Hypothalamus (tissue), 51 donors: ENCODE results near the gene PTRH1.

Experiments
- DNase-seq, 51 donors: peaks; one replicate each; lab custom pipeline; 2025; lab: John Stamatoyannopoulos, UW

The PTRH1 gene

GRCh38 chr9:127700594-127701255 is 14.7 kb downstream of the PTRH1 start:
- DNase-seq: no peak

DNA sequence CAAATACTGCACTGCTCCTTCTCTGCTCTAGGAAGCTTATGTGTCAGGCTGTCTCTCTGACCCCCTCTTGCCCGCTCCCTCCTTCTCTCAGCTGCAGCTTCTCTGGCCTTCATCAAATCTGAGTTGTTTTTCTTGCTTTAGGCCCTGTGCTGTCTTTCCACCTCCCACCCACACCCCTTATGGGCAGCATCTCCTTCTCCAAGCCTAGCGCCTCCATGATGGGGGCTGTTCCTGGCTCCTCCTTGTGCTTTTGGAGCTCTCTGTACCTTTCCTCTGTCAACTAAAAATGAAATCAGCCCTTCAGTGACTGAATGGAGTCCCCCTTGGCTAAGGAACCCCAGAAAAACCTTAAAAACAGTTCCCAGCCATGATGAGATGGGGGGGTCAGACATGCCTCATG is 15.3 kb downstream of the PTRH1 start:
- peak in 1 of 51 donors; percentile 48 for DNase-seq

DNA sequence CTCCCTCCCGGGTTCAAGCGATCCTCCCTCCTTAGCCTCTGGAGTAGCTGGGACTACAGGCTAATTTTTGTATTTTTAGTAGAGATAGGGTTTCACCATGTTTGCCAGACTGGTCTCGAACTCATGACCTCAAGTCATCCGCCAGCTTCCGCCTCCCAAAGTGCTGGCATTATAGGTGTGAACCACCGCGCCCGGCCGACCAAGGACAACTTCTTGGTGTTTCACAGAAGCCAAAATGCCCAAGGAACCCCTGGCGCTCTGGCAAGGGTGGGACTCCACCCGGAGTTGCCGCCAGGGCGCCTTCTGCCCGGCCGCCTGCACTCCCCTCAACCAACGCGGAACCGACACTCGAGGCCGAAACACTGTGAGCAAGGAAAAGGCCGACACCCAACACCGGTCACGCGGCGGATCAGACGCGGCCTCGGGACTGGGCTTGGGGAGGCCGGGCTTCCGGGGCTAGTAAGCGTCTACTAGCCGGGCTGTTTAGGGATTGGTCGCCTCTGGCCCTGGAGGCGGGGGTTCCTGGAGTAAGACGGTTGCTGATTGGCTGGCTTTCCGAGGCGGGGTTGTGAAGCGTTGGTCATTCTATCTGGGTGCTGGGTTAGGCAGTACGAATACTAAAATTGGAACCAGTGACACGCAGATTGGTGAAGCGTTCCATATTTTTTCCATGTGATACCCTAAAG is 16.3 kb downstream of the PTRH1 start:
- peak; percentile 33 to 98 (median 93) for DNase-seq

DNA sequence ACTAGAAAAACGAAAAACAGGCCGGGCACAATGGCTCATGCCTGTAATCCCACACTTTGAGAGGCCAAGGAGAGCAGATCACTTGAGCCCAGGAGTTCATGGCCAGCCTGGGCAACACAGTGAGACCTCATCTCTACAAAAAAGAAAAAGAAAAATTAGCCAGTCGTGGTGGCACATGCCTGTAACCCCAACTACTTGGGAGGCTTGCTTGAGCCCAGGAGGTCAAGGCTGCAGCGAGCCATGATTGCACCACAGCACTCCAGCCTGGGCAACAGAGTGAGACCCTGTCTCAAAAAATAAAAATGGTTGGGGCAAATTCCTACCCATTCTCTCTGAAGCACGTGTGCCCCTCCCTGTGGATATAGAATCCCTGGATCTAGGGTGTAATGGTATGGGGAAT is 17.1 kb downstream of the PTRH1 start:
- DNase-seq: no peak

DNA sequence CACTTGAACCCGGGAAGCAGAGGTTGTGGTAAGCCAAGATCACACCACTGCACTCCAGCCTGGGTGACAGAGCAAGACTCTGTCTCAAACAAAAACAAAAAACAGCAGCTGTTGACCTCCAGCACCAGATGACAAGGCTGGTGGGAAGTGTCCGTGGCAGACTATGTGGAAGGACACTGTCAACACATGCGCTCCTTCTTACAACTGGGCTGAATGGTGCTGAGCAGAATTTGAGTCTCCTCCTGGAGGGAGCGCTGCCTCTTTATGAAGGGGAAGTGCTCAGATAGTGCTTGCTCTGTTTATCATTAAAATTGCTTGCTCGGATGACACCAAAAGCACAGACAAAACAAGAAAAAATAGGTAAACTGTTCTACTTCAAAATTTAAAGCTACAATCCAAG is 17.9 kb downstream of the PTRH1 start:
- no peak for DNase-seq

DNA sequence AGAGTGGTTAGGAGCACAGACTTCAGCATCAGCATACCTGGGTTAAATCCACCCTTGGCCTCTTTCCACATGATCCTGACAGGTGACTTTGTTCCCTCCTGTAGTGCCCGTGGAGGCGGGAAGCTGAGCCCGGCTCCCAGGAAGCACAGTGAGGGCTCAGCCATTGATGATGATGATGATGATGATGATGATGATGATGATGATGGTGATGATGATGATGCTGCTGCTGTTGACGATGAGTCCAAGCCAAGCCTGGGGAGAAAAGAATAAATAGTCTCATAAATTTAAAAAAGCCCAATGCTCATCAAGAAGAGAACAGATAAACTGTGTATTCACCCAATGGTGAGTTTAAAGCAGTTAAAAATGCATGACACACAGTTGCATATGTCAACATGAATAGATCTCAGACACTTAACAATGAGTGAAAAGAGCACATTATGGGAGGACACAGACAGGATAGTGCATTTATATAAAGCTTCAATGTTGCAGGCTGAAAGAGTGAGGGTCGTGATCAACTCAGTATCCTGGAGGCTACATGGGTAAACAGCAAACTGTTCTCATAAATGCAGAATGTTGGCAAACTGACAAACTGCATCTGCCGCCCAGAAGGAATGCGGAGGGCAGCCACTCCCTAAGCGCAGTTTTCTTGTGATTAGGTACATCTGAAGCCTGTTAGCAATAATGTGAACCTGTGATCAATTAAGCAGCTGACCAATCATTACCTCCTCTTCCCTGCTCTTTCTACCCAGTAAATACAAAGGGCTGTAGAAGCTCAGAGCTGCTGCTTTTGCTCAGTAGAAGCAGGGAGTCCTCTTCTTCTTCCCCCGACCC is 20.4 kb downstream of the PTRH1 start:
- DNase-seq: no peak

DNA sequence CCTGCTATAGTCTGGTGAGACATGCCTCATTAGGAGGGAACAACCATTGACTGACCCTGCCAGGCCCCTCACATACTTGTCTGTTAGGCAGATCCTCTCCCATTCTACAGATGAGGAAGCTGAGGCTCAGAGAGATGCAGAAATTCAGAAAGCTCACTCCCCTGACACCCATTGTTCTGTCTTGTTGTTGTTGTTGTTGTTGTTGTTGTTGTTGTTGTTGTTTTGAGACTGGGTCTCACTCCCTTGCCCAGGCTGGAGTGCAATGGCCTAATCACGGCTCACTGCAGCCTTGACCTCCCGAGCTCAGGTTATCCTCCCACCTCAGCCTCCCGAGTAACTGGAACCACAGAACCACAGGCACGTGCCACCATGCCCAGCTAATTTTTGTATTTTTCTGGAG is 21.8 kb downstream of the PTRH1 start:
- no peak for DNase-seq

- peak in 2 of 51 donors; percentile 37 to 56 for DNase-seq
These were observed 22.3 kb downstream of the PTRH1 start for GRCh38 chr9:127693143-127693542.

DNA sequence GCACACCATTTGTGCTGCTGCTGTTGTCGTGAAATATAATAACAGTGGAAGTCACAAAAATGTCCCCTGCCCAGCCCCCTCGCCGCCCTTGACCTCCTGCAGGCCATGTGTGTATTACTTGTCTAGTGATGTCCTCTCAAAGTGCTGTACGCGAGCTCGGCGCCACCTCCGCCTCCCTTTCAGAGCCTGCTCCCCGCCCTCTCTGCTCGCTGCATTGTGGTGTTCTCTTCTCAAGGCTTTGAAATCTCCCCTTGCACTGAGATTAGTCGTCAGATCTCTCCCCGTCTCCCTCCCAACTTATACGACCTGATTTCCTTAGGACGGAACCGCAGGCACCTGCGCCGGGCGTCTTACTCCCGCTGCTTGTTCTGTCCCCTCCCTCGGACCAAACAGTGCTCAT is 23.4 kb downstream of the PTRH1 start:
- no peak for DNase-seq

DNA sequence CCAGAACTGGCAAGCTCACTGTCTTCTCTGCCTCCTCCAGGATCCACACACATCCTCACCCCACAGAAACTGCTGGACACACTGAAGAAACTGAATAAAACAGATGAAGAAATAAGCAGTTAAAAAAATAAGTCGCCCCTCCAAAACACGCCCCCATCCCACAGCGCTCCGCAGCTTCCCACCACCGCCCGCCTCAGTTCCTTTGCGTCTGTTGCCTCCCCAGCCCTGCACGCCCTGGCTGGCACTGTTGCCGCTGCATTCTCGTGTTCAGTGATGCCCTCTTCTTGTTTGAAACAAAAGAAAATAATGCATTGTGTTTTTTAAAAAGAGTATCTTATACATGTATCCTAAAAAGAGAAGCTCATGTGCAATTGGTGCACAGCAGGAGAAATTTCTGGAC is 24.7 kb downstream of the PTRH1 start:
- DNase-seq: no peak

DNA sequence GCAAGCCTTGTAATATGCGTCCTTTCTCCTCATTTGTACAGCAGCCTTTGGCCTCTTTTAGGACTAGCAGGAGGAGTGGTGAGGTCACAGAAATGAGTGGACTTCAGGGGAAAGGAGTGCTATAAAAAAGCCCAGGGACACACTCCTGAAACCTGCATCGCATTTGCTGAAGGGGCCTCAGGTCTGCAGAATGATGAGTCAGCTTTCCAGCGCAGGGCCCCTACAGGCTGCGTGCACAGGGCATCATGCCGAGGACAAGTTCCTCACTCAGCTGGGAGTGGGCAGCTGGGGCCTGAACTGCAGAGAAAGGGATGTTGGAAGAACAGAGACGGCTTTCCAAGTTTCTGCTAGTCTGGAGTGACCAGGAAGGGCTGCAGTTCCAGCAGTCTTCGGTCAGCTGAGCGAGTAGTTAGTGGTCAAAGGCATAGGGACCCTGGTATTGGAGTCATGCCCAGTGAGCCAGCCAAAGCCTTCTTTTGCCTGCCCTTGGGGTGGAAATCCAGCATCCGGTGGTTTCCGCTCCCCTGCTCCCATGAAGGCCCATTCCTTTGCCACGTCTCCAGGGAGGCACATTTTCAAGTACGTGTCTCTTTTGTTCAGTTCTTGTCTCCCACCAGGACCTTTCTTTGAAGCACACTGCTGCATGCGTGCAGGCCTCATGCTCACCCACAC is 26.0 kb downstream of the PTRH1 start:
- no peak for DNase-seq

DNA sequence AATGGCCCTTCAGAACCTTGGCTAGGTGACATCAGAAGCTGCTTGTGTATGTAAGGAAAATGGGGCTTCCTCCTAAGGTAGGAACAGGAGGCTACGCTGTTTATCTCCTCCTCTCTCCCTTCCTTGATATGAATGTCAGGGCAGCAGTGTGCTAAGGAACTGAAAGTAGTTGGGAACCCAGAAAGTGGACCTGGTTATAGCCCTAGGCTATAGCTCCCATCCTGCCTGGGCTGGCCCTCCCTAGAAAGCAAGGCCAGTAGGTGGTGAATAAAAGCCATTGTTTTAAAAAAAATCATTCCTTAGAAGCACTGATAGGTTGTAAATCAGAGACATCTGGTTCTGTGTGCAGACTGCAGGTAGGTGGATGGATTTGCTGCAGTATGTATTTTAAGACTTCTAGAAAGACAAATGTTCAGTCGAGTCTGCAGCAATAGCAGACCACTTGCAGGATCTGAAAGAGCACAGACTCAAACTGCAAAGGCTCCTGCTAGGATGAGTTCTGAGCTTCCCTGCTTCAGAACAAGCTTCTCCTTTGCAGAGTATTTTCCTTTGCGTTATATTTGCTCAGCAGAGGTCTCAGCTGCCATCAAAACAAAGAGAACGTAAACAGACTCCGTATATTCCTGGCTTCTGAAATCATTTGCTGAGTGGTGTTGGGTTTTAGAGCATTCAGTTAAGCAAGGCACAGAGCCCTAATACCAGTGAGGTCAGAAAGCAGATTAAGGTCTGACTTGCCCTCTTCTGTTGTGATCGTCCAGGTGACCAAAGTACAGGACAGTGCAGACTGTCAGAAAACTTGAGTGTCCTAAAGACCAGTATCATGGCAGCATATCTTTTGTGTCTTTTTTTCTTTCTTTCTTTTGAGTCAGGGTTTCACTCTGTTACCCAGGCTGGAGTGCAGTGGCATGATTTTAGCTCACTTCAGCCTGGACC is 28.7 kb downstream of the PTRH1 start:
- DNase-seq: peak in 1 of 51 donors; percentile 51

DNA sequence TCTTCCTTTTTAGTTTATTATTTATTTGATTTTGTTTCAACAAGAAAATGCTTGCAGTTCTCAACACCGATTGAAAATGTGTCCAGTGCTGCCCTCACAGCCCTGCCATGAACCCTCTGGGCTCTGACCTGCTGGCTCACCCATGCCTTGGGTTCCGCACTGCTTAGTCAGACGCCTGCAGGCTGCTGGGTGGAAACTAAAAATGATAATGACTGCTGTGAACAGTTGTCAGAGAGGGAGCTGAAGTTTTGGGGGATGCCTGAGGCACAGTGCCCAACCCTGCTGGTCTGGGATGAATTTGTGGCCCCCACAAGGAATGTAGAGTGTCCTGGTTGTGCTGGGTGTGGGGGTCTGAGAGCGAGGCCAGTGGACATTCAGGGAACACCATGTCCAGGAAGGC is 30.9 kb downstream of the PTRH1 start:
- DNase-seq: no peak

DNA sequence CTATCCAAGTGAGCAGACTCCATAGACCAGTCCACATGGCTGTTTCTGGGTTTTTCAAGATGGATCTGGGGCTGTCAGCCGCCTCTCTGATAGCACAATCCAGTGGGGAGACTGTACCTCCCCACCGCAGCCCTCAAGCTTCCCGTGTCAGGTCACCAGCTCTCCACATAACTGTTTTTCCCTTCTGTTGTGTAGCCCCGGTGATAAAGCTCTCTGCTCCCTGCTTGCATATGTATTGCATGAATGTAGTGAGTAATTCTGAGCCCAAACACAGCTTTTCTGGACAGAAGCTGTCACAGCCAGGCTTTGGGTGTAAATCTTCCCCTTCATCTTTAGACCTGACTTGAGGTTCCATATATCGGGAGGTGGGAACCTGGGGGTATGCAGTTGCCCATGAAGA is 31.7 kb downstream of the PTRH1 start:
- DNase-seq: no peak

DNA sequence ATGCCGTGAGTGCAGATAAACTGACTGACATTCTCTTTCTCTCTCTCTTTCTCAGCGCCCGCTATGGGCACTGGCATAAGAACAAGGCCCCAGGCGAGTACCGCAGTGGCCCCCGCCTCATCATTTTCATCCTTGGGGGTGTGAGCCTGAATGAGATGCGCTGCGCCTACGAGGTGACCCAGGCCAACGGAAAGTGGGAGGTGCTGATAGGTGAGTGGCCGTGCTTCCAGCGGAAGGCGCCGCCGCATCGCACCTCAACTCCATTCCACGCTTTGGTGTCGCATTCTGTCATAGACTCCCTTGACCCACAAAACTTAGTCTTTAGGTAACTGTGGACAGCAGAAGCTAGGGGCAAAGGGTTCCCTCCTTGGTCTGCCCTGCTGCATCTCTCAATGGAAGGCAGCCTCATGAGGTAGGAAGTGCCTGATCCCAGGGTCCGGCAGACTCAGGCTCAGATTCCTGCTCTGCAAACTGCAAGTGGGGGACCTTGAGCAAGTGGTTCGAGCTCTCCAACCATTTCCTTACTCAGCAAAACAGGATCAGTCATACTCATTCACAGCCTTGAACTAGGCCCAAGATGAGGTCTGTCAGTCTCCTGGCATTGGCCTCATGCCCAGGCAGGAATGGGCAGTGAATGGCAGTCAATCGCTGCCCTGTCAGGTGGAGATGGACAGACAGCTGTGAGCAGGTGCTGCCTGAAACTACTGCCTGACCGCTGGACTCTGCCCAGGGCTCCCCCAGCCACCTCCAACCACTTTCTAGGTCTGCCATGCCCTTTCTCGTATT is 32.9 kb downstream of the PTRH1 start:
- DNase-seq: no peak

DNA sequence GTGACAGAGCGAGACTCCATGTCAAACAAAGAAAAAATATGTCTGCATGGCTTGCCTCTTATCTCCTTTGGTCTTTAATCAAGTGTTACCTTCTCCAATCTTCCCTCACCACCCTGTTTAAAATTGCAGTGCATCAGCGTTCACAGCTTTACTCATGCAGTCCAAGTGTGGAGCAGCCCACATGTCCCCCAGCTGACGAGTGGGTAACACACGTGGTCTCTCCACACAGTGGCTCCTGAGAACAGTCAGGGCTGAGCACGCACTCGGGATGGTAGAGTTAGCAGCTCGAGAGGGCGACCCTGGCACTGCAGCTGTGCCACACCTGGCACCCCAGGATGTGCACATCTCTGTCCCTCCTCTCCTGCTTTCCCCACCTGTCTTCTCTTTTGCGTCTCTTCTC is 34.6 kb downstream of the PTRH1 start:
- DNase-seq: peak in 3 of 51 donors; percentile 13 to 68 (median 47)

- DNase-seq: peak in 2 of 51 donors; percentile 21 to 61
These were observed 35.2 kb downstream of the PTRH1 start for GRCh38 chr9:127680226-127680625.

GRCh38 chr9:127679506-127679905 is 36.0 kb downstream of the PTRH1 start:
- peak in 1 of 51 donors; percentile 47 for DNase-seq

- peak in 1 of 51 donors; percentile 76 for DNase-seq
These were observed 38.8 kb downstream of the PTRH1 start for GRCh38 chr9:127676638-127677037.
